Ishikawa (cell line): ENCODE data around the gene CES3.

Experiments used
- CEBPB ChIP-seq: IDR thresholded peaks from 2 replicates; pipeline ENCODE4 v1.6.1; 2012
- CREB1 ChIP-seq: IDR thresholded peaks from 2 replicates; pipeline ENCODE4 v1.6.1; 2012; ENCODE audit warnings: low read depth
- EGR1 ChIP-seq: IDR thresholded peaks from 2 replicates; pipeline ENCODE4 v1.6.1; 2012
- EP300 ChIP-seq: IDR thresholded peaks from 2 replicates; pipeline ENCODE4 v1.6.1; 2012; ENCODE audit warnings: borderline replicate concordance
- FOXM1 ChIP-seq: IDR thresholded peaks from 2 replicates; pipeline ENCODE4 v1.6.1; 2012; ENCODE audit warnings: low read depth, borderline replicate concordance
- NFIC ChIP-seq: IDR thresholded peaks from 2 replicates; pipeline ENCODE4 v1.6.1; 2012
- RAD21 ChIP-seq: IDR thresholded peaks from 2 replicates; pipeline ENCODE4 v1.6.1; 2012; ENCODE audit warnings: low read depth
- TAF1 ChIP-seq: IDR thresholded peaks from 2 replicates; pipeline ENCODE4 v1.6.1; 2012; ENCODE audit warnings: low read depth, mild to moderate bottlenecking
- TCF12 ChIP-seq: IDR thresholded peaks from 2 replicates; pipeline ENCODE4 v1.6.1; 2012; ENCODE audit warnings: low read depth
- TEAD4 ChIP-seq: IDR thresholded peaks from 2 replicates; pipeline ENCODE4 v1.6.1; 2012
- YY1 ChIP-seq: IDR thresholded peaks from 2 replicates; pipeline ENCODE4 v1.6.1; 2012; ENCODE audit warnings: low read depth
- ZBTB7A ChIP-seq: IDR thresholded peaks from 2 replicates; pipeline ENCODE4 v1.6.1; 2012; ENCODE audit warnings: low read depth
- TF ChIP-seq, protein P1 (sequence below): IDR thresholded peaks from 2 replicates; pipeline ENCODE4 v1.6.1; 2012; ENCODE audit warnings: low read depth, mild to moderate bottlenecking
- TF ChIP-seq, protein P2 (sequence below): IDR thresholded peaks from 2 replicates; pipeline ENCODE4 v1.6.1; 2012
- TF ChIP-seq, protein P3 (sequence below): IDR thresholded peaks from 2 replicates; pipeline ENCODE4 v1.6.1; 2012

Gene CES3

DNA sequence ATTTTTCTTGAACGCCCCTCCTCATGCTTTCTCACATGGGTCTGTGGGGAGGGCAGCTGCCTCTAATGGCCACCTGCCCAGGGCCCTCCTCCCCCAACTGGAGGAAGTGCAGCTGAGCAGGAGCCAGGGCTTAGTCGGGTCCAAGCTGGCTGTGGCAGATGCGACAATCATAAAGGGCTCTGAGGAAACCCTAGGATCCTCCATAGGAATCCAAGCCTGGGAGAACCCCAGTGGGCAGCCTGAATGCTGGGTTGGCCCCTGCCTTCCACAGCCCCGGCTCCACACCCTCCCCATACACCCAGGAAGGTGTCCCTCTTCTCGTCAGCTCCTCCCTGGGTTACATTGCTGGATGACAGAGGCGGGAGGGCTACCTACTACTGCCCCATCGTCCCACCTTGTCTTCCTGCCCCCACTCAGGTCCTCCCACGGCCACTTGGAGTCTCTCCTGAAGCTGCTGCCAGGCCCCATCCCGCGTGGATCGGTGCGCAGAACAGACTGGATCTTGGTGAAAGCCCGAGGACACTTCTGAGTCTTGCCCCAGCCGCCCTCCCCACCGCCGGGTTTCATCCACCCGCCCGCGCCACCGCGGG, 52.3 kb downstream of the CES3 start:
- TF ChIP-seq, protein P1, sequence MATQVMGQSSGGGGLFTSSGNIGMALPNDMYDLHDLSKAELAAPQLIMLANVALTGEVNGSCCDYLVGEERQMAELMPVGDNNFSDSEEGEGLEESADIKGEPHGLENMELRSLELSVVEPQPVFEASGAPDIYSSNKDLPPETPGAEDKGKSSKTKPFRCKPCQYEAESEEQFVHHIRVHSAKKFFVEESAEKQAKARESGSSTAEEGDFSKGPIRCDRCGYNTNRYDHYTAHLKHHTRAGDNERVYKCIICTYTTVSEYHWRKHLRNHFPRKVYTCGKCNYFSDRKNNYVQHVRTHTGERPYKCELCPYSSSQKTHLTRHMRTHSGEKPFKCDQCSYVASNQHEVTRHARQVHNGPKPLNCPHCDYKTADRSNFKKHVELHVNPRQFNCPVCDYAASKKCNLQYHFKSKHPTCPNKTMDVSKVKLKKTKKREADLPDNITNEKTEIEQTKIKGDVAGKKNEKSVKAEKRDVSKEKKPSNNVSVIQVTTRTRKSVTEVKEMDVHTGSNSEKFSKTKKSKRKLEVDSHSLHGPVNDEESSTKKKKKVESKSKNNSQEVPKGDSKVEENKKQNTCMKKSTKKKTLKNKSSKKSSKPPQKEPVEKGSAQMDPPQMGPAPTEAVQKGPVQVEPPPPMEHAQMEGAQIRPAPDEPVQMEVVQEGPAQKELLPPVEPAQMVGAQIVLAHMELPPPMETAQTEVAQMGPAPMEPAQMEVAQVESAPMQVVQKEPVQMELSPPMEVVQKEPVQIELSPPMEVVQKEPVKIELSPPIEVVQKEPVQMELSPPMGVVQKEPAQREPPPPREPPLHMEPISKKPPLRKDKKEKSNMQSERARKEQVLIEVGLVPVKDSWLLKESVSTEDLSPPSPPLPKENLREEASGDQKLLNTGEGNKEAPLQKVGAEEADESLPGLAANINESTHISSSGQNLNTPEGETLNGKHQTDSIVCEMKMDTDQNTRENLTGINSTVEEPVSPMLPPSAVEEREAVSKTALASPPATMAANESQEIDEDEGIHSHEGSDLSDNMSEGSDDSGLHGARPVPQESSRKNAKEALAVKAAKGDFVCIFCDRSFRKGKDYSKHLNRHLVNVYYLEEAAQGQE: no peak
- TF ChIP-seq, protein P2, sequence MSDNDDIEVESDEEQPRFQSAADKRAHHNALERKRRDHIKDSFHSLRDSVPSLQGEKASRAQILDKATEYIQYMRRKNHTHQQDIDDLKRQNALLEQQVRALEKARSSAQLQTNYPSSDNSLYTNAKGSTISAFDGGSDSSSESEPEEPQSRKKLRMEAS: no peak
- TF ChIP-seq FOXM1 (no peak), TAF1 (no peak), CREB1 (no peak), ZBTB7A (no peak), NFIC (no peak), EP300 (no peak), YY1 (no peak), RAD21 (no peak), TEAD4 (no peak), TCF12 (no peak), CEBPB (no peak)
- TF ChIP-seq, protein P3, sequence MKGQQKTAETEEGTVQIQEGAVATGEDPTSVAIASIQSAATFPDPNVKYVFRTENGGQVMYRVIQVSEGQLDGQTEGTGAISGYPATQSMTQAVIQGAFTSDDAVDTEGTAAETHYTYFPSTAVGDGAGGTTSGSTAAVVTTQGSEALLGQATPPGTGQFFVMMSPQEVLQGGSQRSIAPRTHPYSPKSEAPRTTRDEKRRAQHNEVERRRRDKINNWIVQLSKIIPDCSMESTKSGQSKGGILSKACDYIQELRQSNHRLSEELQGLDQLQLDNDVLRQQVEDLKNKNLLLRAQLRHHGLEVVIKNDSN: no peak

DNA sequence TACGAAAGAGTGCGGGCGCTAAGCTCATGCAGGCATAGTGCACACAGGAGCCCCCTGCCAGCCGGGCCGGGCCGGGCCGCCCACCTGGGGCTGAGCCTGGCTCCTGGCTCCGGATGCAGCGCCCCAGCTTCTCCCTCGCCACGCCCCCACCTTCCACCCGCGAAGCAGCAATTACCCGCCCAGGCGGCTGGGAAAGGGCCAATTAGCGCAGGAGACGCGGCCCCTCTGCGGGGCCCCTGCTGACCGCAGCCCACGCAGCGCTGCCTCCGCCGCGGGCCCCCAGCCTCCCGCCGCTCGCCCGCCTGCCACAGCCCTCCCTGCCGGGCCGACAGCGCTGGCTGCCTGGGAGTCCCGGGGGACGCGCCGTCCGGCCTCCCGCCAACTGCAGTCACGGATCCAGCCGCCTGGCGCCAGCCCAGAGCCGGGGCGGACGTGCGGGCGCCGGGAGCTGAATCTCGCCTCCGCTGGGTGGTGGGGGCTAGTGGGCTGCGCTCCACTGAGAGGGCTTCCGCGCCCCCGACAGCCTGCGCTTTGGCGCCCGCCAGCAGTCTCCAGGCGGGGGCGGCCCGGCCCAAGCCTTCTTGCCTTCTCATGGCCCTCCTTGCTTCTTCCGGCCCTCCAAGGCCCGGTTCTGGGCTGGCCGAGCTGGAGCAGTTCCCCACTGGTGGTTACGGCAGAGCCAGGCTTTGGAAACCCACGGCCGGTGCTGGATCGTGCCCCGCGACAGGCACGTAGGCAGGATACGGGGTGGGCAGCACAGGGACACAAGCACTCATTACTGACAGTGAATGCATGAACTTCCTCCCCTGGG, 53.0 kb downstream of the CES3 start:
- no peak for TF ChIP-seq TAF1
- no peak for TF ChIP-seq CREB1
- peak; percentile 31 for TF ChIP-seq ZBTB7A
- TF ChIP-seq EGR1: peak; percentile 72
- peak; percentile 30 for TF ChIP-seq NFIC

DNA sequence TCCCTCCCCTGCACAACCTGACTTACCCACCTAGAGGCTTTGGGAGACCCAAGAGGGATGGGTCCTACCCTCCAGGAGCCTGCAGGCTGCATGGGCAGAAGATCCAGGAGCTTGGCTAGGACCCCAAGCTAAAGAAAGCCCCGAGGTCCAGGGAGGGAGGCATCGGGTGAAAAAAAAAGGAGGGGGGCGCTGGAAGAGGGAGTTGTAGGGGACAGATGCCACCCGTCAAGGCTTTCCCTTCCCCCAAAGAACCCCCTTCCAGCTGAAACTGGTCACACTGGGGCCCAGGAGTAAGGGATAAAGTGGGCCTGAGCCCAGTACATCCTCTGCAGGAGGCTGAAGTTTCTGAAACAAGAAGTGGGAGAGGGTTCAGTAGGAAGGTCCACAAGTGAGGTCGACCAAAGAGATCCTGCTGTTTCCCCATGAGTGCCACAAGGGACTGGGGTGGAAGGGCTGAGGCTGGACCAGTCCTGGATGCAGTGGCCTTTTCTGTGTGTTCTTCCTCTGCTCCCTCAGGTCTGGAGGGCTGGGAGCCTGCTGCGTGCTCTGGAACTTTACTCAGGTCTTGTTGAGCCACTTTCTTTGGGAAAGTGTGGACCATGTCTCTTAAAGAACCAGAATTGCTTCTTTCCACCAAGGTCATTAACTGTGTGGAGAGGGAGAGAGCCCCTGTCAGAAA, 53.7 kb downstream of the CES3 start:
- no peak for TF ChIP-seq FOXM1
- TF ChIP-seq CREB1: no peak
- TF ChIP-seq EP300: no peak
- no peak for TF ChIP-seq EGR1
- TF ChIP-seq, protein P1: no peak
- TF ChIP-seq TCF12: no peak
- TF ChIP-seq ZBTB7A: no peak
- no peak for TF ChIP-seq TEAD4
- TF ChIP-seq, protein P3: no peak
- no peak for TF ChIP-seq CEBPB
- TF ChIP-seq RAD21: no peak
- no peak for TF ChIP-seq TAF1
- TF ChIP-seq YY1: no peak
- TF ChIP-seq, protein P2: no peak
- no peak for TF ChIP-seq NFIC

DNA sequence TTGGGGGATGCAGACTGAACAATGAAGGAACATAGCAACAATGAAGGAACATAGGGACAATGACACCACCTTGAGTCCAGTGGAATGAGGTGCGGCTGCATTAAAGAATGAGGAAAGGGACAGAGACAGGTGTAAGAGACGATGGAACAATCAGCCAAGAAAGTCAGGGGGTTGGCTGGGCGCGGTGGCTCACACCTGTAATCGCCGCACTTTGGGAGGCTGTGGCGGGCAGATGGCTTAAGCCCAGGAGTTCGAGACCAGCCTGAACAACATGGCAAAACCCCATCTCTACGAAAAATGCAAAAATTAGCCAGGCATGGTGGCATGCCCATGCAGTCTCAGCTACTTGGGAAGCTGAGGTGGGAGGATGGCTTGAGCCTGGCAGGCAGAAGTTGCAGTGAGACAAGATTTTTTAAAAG, 54.3 kb downstream of the CES3 start:
- no peak for TF ChIP-seq TEAD4
- peak; percentile 76 for TF ChIP-seq RAD21

DNA sequence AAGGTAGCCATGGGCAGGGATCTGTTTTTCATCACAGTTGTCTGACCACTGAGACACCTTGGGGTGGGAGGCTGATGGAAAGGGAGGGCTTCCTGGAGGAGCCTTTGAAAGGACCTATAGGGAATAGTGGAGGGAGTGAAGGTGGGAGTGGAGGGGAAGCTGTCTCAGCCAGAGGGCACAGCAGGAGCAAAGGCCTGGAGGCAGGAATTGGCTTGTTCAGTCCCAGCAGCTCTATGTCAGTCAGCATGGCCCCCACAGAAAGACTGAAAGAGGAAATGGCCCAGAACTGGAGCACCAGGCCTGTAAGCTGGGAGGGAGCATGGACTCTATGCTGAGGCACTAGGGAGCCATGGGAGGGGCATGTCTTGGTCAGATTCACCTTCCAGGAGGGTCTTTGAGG, 55.1 kb downstream of the CES3 start:
- TF ChIP-seq, protein P3: no peak
- TF ChIP-seq EP300 (no peak), CEBPB (no peak), CREB1 (no peak), NFIC (no peak)
- TF ChIP-seq, protein P2: no peak
- TF ChIP-seq, protein P1: no peak
